NCI-H1092 (cell line): ENCODE measurements around the gene FLYWCH1.

ENCODE experiments used
- DNase-seq: peaks from one replicate; lab custom pipeline; 2025; lab: John Stamatoyannopoulos, UW

Gene FLYWCH1

GRCh38 chr16:2968738-2969544 is 57.2 kb downstream of the FLYWCH1 start, which contains the start of gene PAQR4:
Gene PAQR4, plus strand, starts transcription at chr16:2969348. Its CDS starts 327 bp downstream, at chr16:2969675.
- peak; percentile 87 for DNase-seq

- no peak for DNase-seq
Observed at GRCh38 chr16:2969545-2970521, 58.1 kb downstream of the FLYWCH1 start.

GRCh38 chr16:2970563-2970962 is 58.8 kb downstream of the FLYWCH1 start:
- DNase-seq, result no peak

DNA sequence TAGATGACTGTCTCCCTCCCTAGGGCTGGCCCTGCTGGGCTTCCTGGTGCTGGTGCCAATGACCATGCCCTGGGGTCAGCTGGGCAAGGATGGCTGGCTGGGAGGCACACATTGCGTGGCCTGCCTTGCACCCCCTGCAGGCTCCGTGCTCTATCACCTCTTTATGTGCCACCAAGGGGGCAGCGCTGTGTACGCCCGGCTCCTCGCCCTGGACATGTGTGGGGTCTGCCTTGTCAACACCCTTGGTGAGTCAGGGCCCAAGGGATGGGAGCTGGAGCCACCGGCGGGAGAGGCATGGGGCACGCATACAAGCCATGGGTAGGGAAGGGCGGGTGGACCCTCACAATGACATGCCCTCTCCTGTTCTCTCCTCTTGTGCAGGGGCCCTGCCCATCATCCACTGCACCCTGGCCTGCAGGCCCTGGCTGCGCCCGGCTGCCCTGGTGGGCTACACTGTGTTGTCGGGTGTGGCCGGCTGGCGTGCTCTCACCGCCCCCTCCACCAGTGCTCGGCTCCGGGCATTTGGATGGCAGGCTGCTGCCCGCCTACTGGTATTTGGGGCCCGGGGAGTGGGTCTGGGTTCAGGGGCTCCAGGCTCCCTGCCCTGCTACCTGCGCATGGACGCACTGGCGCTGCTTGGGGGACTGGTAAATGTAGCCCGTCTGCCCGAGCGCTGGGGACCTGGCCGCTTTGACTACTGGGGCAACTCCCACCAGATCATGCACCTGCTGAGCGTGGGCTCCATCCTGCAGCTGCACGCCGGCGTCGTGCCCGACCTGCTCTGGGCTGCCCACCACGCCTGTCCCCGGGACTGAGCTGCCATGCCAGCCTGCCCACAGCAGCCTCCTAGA is 59.6 kb downstream of the FLYWCH1 start:
- DNase-seq, result no peak

GRCh38 chr16:2971985-2972784 is 60.5 kb downstream of the FLYWCH1 start:
- DNase-seq, result no peak

GRCh38 chr16:2973093-2973492 is 61.4 kb downstream of the FLYWCH1 start:
- DNase-seq, result no peak

GRCh38 chr16:2973605-2974318 is 62.0 kb downstream of the FLYWCH1 start:
- DNase-seq, result no peak

- DNase-seq, result no peak
Observed at GRCh38 chr16:2974319-2975056, 62.8 kb downstream of the FLYWCH1 start.

GRCh38 chr16:2975161-2975795 is 63.5 kb downstream of the FLYWCH1 start:
- no peak for DNase-seq

DNA sequence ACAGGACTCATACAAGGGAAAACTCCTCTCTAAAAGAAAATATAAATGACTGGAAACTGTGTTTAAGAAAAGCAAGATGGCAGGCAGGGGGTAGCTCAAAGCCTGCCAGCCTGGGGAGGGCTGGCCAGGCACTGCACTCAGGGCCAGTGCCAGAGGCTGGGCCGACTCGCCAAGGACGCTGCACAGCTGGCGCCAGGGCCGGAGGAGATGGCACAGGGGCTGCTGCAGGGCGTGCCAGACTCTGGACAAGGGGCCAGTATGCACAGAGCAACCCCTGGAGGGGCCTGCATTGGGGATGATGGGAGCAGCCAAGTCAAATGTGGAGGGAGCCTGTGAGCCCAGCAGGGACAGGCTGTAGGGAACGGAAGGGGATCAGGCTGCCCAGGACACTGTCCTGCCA is 64.5 kb downstream of the FLYWCH1 start:
- peak; percentile 27 for DNase-seq

DNA sequence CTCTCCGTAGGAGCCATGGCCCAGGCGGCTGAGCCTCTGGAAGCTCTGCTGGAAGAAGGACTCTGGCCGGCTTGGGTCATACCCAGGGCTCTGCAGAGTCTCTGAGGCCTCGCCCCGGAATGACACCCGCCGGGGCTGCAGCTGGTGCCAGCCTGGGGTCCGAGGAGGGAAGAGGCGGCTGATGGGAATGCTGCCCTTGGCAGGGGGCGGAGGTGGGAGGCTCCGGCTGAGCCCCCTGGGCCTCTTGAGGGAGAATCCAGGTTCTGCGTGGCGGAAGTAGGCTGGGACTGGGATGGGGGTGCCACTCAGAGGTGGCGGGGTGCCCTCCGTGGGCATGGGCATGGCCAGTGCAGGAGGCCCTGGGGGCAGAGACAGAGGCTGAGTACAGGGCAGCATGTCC is 64.9 kb downstream of the FLYWCH1 start:
- DNase-seq, result no peak

DNA sequence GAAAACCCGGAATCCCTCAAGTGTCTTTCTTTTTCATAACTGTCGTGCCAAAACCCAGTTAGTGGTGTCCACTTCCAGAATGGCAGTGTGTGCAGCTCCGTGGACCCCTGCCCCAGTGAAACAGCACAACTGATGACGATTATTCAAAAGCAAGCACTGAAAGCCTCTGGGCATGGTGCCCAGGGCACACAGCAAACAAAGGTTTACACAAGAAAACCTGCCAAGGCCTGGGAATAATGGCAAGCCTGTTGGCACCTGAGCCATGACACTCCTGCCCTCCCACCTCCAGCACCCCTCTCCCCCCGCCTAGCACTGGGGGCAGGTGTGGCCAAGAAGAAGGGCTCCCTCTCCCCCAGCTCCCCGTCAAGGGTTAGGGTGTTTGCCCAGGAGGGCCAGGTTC is 65.7 kb downstream of the FLYWCH1 start:
- peak; percentile 96 for DNase-seq

DNA sequence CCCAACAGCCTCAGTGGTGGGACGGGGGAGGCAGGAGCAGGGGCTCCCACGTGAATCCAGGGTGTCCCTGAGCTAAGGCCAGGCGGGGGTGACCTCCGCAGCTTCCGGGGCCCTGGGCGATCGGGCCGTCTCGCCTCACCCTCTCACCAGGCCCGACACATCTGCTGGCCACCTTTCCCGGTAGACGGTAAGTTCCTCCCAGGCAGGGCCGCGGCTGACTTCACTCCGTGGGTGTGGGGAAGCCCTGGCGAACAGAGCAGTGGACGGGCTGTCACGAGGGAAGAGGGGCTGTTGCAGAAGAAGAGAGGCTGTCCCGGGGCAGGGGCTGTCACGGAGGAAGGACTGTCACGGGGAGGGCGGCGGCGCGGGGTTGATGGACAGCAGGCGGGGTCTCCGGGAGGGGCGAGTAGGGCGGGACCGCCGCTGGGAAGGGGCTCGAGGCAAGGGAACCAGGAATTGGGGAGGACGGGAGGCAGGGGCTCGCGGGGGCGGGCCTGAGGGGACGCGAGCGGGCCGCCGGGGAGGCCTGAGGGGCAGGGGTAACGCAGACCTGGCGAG is 68.0 kb downstream of the FLYWCH1 start:
- no peak for DNase-seq

- DNase-seq, result peak; percentile 86
Observed at GRCh38 chr16:2980227-2981176, 68.8 kb downstream of the FLYWCH1 start, which contains the start of gene PKMYT1. Gene PKMYT1, minus strand, starts transcription at chr16:2980446. Its CDS starts 789 bp downstream, at chr16:2979657.

GRCh38 chr16:2981177-2981898 is 69.6 kb downstream of the FLYWCH1 start:
- no peak for DNase-seq

DNA sequence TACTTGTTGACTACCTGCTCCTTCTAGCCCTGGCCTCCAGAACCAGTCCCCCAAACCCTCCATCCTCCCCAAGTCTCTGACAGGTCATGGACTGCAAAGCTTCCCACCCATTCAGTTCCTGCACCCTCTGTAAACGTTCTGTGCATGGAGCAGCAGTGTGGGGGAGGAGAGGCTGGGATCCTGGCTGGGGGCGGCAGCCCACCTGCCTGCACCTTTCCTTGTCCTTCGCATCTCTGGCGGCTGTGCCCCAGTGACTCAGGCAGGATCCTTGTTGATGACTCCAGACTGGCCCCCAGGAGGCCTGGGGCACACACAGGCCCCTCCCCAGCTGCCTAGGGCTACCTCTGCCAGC is 70.1 kb downstream of the FLYWCH1 start:
- DNase-seq, result no peak

- no peak for DNase-seq
Observed at GRCh38 chr16:2982402-2982801, 70.7 kb downstream of the FLYWCH1 start.
